Measurements from ENCODE around the gene WSB2.
A peak's percentile ranks its signal among the peaks of the same experiment; 100 is the strongest.

Gene WSB2

DNA sequence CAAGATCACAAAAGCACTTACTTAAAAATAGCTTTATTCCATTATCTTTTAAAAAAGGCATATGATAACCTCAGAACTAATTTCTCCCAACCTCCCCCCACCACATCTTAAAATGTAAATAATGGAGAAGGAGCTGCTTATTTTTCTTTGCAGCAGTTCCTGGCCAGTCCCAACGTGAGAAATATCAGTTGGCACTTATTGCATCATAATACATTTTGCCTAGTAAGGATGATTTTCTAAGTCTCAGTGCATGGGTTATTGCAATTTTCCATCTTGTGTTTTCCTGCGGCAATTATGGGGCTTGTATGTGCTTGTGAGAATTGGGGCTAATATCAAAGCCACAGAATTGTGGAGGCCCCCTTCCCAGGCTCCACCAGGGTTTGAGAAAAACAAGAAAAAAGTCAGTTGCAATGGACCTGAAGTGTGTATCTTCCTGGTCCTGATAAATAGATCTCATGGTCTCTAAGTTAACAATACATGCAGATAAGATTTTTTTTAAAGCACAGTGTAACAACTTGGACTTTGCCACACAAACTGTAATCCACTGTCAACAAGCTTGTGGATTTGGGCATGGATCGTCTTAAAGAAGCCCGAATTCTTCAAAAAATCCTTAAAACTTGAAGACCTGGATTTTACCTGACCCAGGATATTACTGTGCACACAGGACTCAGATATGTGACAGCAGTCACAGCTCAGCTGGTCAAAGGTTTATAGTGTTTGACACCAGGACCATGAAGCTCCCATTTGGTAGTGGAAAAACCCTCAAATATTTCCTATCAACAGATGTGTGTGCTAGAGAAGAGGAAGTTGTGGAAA is 2.8 kb upstream of the WSB2 start:
- no peak for DNase-seq (ENCODE audit: low read depth)
- H3K4me3 ChIP-seq (ENCODE audit: low read length) = no peak overlapping the region
- TF ChIP-seq, protein P1, sequence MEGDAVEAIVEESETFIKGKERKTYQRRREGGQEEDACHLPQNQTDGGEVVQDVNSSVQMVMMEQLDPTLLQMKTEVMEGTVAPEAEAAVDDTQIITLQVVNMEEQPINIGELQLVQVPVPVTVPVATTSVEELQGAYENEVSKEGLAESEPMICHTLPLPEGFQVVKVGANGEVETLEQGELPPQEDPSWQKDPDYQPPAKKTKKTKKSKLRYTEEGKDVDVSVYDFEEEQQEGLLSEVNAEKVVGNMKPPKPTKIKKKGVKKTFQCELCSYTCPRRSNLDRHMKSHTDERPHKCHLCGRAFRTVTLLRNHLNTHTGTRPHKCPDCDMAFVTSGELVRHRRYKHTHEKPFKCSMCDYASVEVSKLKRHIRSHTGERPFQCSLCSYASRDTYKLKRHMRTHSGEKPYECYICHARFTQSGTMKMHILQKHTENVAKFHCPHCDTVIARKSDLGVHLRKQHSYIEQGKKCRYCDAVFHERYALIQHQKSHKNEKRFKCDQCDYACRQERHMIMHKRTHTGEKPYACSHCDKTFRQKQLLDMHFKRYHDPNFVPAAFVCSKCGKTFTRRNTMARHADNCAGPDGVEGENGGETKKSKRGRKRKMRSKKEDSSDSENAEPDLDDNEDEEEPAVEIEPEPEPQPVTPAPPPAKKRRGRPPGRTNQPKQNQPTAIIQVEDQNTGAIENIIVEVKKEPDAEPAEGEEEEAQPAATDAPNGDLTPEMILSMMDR (conservative IDR thresholded peaks at IDR 0.05; ENCODE audit: low read depth, low read length) = no peak

DNA sequence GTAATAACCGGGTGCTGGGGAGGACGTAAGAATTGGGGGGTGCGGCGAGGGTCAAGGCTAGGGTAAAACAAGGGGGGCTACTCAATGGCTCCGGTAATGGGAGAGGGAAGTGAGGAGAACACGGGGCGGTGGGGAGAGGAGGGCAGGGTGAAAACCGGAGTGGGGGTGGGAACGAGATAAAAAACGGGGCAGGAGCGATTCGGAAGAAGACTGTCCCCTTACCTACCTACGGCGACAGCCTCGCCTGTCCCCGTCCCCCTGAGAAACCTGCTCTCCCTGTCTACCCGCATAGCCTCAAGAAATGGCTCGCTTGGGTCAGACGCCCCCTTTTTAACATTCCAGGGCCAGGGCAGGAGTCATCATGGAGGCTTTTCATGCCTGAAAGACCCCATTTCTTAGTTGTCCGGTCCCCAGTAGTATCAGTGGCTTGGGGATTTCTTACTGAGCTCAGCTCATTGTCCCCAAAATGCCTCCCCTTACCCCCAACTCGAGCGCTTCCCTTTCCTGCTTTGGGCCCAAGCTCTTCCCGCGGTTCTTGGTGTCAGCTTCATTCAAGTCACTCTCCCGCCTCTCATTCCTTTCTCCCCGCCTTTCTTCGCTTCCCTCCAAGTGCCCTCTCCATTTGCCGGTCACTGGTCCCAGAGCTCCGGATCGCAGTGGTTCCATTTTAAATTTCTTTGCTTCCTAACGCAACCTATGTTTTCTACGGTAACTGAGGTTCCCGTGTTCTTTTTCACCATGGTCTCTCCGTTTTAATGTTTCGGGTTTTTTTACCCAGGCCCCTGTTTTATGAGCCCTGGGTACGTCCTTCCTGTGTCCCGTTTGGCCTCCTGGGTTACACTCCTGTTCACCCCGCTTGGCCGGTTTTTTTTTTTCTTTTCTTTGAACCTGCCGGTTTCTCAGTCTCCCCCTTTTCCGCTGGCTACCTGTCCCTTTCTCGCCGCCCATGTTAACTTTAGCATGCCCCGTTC is 1.2 kb upstream of the WSB2 start:
- DNase-seq (ENCODE audit: low read depth) = peak; percentile 16
- peak overlapping the region; percentile 89 for H3K4me3 ChIP-seq (ENCODE audit: low read length)
- TF ChIP-seq, protein P1 (conservative IDR thresholded peaks at IDR 0.05; ENCODE audit: low read depth, low read length) = no peak

DNA sequence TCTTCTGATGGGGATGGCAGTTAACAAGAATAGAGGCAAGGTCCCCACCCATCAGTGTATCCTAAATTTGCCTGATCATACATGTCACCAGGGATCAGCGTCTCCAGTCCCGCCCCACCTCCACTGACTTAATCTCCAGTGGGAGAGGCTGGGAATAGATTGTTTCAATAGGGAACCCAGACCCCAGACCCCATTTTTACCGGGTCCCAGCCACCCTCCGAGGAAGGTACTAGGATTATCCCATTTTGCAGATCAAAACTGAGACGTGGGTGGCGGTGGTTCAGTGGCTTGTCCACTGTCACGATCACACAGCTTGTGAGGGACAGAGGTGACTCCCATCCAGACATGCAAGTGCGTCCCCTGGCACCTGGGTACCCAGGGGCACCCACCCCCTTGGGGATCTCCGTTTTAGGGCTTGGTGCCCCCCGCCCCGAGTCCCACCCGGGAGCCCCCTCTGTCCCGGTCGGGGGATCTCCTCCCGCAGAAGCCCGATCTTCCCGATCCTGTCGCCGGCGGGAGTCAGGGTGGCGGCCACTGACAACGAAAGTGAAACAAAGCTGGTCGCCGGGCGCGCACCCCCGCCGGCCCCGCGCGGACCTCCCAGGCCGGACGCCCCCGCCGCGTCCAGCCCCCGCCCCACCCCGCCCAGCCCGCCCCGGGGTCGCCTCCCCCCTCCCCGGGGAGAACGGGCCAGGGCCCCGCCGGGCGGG is 523 bp downstream of the WSB2 start:
- DNase-seq (ENCODE audit: low read depth) = no peak
- peak overlapping the region; percentile 89 for H3K4me3 ChIP-seq (ENCODE audit: low read length)
- TF ChIP-seq, protein P1 (conservative IDR thresholded peaks at IDR 0.05; ENCODE audit: low read depth, low read length) = no peak

DNA sequence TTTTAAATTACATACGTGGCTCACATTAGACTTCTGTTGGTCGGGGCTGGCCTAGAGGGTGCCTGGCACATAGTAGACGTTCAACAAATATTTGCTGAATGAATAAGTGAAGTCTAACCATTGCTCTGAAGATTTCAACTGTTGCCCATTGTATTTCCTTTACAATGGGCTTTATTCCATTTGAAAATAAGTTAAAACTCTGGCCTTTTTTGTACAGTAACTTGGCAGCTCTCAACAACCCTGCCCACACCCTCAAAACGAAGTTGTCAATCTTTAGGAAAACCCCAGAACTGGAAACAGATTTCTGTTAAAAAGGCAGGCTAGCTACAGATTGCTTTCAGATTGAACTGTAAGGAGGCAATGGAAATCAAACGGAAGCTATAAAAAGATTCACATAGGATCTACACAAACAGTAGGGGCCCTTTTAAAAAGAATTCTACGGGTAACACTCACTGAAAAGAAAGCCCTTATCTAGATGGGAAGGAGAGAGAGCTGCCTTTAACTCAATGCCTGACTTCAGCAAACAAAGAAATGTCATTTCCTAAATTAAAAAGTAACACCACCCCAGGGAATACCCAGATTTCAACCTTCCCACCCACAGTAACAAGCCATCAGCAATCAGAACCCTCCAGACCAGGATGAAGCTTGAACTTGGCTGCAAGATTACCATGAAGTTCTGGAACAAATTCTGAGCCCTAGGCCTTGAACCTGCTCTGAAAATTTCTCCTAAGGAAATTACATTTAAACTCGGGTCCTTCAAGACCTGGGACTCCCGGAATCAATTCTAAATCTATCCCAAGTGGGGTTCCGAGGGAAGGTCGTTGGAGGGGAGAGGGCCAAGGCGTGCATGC is 1.4 kb downstream of the WSB2 start:
- no peak for DNase-seq (ENCODE audit: low read depth)

DNA sequence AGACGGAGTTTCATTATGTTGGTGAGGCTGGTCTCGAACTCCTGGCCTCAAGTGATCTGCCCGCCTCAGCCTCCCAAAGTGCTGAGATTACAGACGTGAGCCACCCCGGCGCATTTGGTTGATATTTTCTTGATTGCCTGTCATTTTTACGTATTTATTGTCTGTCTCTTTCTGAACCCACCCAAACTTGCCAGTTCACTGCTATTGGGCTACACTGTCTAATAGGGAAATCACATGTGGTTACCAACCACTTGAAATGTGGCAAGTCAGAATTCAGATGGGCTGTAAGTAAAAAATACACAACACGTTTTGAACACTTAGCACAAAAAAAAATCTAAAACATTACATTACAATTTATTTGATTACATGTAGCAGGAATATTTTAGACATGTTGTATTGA is 2.1 kb downstream of the WSB2 start:
- TF ChIP-seq, protein P1 (conservative IDR thresholded peaks at IDR 0.05; ENCODE audit: low read depth, low read length) = no peak
- H3K4me3 ChIP-seq (ENCODE audit: low read length) = no peak overlapping the region
- DNase-seq (ENCODE audit: low read depth) = no peak

More for the DNA sequence above, 1.4 kb downstream of the WSB2 start:
- TF ChIP-seq, protein P1 (conservative IDR thresholded peaks at IDR 0.05; ENCODE audit: low read depth, low read length) = no peak
- peak overlapping the region; percentile 89 for H3K4me3 ChIP-seq (ENCODE audit: low read length)

DNA sequence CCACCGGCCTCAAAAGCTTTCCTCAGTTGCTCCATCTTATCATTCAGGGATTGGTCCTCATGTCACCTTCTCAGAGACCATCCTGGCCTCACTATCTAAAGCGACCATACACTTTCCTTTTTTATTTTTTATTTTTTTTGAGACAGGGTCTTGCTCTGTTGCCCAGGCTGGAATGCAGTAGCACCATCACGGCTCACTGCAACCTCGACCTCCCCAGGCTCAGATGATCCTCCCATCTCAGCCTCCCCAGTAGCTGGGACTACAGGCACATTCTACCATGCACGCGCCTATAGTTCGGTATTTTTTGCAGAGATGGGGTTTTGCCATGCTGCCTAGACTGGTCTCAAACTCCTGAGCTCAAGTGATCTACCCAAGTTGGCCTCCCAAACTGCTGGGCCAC is 2.8 kb downstream of the WSB2 start:
- H3K4me3 ChIP-seq (ENCODE audit: low read length) = no peak overlapping the region
- TF ChIP-seq, protein P1 (conservative IDR thresholded peaks at IDR 0.05; ENCODE audit: low read depth, low read length) = no peak
- DNase-seq (ENCODE audit: low read depth) = no peak

All from retinal pigment epithelial cell (primary cell).